HepG2 (cell line): ENCODE results near the gene DOK7.

ENCODE experiments used
- BHLHE40 ChIP-seq: IDR thresholded peaks from 2 replicates; pipeline ENCODE4 v1.6.1; 2011; ENCODE audit warnings: low read length, improper control_type of control experiment
- NFYB ChIP-seq: sonication (generic); formaldehyde crosslinking; IDR thresholded peaks from 2 replicates; pipeline ENCODE4 v1.4.0; 2020; ENCODE audit warnings: missing genetic modification reagents
- ZBTB21 ChIP-seq: sonication (generic); formaldehyde crosslinking; IDR thresholded peaks from 2 replicates; pipeline ENCODE4 v1.4.0; 2020; ENCODE audit warnings: missing genetic modification reagents
- ZFP37 ChIP-seq: sonication (generic); formaldehyde crosslinking; IDR thresholded peaks from 2 replicates; pipeline ENCODE4 v1.4.0; 2020; ENCODE audit warnings: missing genetic modification reagents, borderline replicate concordance
- ZNF317 ChIP-seq: sonication (generic); formaldehyde crosslinking; IDR thresholded peaks from 2 replicates; pipeline ENCODE4 v1.5.0; 2020; ENCODE audit warnings: mild to moderate bottlenecking, missing genetic modification reagents
- ZNF644 ChIP-seq: IDR thresholded peaks from 2 replicates; pipeline ENCODE4 v1.6.1; 2016; ENCODE audit warnings: low read depth

- TF ChIP-seq ZBTB21 = no peak
- no peak for TF ChIP-seq NFYB
- no peak for TF ChIP-seq ZNF644 (CRISPR knock-in tag)
- no peak for TF ChIP-seq ZNF317
- TF ChIP-seq BHLHE40 = no peak
- TF ChIP-seq ZFP37 (CRISPR knock-in tag) = no peak
Observed at GRCh38 chr4:3449047-3449573, 14.0 kb upstream of the DOK7 start.
